PFSK-1 (cell line): ENCODE results near the gene CAPN9.

Experiments
- FOXP2 ChIP-seq: optimal IDR thresholded peaks from 2 replicates; pipeline ENCODE3; 2011; ENCODE audit warnings: borderline replicate concordance, control low read depth, inconsistent platforms; ENCODE audit not compliant: insufficient read depth; ENCODE audit errors: extremely low read length, extremely low read depth
- POLR2AphosphoS5 ChIP-seq: IDR thresholded peaks from 2 replicates; pipeline ENCODE4 v1.6.1; 2012; ENCODE audit warnings: low read depth, mild to moderate bottlenecking, control low read depth, low read length, moderate library complexity
- SIN3A ChIP-seq: IDR thresholded peaks from 2 replicates; pipeline ENCODE4 v1.6.1; 2012; ENCODE audit warnings: mild to moderate bottlenecking, low read length, moderate library complexity, borderline replicate concordance; ENCODE audit not compliant: insufficient read depth
- TAF1 ChIP-seq: IDR thresholded peaks from 2 replicates; pipeline ENCODE4 v1.6.1; 2012; ENCODE audit warnings: low read length, control low read depth, borderline replicate concordance; ENCODE audit not compliant: insufficient read depth
- TF ChIP-seq, protein P1 (sequence below), 2 experiments: IDR thresholded peaks; 2 replicates each; pipeline versions ENCODE4 v1.6.1 to v1.8.0; 2011 to 2012; ENCODE audit warnings: low read depth in 2 of 2, low read length in 2 of 2, control low read depth in 1 of 2, inconsistent platforms in 1 of 2, mild to moderate bottlenecking in 1 of 2, moderate library complexity in 1 of 2; ENCODE audit not compliant: insufficient read depth in 1 of 2

CAPN9 gene

DNA sequence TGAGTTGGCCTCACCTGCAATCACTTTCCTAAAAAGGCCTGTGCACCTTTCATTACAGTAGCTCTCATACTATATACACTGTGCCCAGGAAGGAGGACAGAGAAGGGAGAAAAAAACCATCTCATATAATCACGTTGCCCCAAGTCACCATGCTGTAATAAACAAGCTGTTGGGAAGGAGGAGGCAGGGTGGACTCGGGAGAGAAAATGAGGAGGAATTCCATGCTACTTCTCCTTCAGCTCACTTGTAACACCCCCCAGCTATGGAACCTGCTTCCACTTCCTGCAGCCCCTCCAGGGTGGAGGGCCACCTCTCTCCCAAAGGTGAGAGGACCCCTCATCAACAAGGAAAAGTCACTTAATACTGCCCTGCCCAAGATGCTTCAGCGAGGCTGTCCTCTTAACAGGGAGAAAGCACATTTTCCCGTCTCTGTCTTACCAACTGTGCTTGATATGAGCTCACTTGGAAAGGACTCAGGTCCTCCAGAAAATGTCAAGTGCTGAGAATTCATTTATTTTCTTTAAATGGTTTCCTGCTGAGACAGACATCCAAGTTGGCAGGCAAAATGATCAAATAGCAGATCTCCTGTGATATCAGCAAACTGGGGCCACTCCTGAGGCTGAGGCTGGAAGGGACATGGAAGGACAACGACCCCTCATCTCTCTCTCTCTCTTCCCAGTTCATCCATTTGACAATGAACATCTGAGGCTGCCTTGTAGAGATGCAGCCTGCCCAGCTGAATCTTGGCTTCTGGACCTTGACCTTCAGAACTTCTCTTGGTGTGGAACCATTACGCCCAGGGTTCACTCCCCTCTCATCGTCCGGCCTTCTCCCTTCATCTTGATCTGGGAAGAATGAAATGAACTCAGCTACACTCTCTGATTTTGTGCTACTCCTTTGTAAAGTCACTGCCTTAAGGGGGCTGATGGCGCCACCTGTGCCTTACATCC is 54.0 kb downstream of the CAPN9 start:
- TF ChIP-seq SIN3A, result no peak
- TF ChIP-seq FOXP2, result no peak
- TF ChIP-seq, protein P1, sequence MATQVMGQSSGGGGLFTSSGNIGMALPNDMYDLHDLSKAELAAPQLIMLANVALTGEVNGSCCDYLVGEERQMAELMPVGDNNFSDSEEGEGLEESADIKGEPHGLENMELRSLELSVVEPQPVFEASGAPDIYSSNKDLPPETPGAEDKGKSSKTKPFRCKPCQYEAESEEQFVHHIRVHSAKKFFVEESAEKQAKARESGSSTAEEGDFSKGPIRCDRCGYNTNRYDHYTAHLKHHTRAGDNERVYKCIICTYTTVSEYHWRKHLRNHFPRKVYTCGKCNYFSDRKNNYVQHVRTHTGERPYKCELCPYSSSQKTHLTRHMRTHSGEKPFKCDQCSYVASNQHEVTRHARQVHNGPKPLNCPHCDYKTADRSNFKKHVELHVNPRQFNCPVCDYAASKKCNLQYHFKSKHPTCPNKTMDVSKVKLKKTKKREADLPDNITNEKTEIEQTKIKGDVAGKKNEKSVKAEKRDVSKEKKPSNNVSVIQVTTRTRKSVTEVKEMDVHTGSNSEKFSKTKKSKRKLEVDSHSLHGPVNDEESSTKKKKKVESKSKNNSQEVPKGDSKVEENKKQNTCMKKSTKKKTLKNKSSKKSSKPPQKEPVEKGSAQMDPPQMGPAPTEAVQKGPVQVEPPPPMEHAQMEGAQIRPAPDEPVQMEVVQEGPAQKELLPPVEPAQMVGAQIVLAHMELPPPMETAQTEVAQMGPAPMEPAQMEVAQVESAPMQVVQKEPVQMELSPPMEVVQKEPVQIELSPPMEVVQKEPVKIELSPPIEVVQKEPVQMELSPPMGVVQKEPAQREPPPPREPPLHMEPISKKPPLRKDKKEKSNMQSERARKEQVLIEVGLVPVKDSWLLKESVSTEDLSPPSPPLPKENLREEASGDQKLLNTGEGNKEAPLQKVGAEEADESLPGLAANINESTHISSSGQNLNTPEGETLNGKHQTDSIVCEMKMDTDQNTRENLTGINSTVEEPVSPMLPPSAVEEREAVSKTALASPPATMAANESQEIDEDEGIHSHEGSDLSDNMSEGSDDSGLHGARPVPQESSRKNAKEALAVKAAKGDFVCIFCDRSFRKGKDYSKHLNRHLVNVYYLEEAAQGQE (IDR thresholded peaks at IDR 0.05; ENCODE audit: insufficient read depth in 1 of 2, low read depth in 2 of 2, low read length in 2 of 2), result no peak
- no peak for TF ChIP-seq TAF1

DNA sequence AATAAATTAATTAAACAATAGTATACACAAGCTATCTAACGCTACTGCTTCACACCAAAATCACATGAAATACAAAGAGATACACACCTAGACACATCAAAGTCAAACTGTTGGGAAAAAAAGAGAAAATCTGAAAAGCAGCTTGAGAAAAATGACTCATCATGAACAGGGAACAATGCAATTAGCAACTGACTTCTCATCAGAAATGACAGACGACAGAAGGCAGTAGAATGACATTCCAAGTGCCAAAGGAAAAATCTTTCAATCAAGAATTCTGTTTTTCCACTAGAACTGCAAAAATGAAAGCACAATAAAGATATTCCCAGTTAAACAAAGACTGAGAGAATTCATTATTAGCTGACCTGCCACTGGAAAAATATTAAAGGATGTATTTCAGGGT is 57.2 kb downstream of the CAPN9 start:
- TF ChIP-seq, protein P1 (IDR thresholded peaks at IDR 0.05; ENCODE audit: insufficient read depth in 1 of 2, low read depth in 2 of 2, low read length in 2 of 2), result no peak
- TF ChIP-seq TAF1 (no peak), FOXP2 (no peak), SIN3A (no peak), POLR2AphosphoS5 (no peak)

DNA sequence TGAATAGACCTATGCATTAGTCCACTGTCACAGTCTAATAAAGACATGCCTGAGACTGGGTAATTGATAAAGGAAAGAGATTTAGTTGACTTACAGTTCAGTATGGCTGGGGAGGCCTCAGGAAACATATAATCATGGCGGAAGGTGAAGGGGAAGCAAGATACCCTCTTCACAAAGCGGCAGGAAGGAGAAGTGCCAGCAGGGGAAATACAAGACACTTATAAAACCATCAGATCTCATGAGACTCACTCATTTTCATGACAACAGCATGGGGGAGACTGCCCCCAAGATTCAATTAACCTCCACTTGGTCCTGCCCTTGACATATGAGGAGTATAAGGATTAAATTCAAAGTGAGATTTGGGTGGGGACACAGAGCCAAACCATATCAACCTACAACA is 59.4 kb downstream of the CAPN9 start:
- TF ChIP-seq TAF1 (no peak), SIN3A (no peak)

DNA sequence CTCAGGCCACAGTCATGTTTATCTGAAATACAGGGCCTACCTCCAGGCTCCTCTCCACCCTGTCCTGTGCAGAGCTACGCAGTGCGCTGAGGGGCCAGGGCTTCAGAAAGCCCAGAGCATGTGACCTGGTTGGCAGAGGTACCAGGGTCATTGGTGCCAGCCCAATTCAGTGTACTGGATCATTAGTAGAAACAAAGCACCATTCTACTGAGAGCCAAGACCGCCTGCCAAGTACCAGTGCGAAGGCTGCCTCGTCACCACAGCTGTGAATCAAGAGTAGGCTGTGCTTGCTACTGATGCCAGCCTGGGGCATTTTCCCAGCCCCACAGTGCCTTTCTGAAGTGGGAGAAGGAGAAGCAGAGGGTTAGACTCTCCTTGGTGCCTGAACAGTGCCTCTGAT is 59.8 kb downstream of the CAPN9 start:
- TF ChIP-seq FOXP2, result no peak
- no peak for TF ChIP-seq SIN3A
- no peak for TF ChIP-seq TAF1
- no peak for TF ChIP-seq POLR2AphosphoS5

DNA sequence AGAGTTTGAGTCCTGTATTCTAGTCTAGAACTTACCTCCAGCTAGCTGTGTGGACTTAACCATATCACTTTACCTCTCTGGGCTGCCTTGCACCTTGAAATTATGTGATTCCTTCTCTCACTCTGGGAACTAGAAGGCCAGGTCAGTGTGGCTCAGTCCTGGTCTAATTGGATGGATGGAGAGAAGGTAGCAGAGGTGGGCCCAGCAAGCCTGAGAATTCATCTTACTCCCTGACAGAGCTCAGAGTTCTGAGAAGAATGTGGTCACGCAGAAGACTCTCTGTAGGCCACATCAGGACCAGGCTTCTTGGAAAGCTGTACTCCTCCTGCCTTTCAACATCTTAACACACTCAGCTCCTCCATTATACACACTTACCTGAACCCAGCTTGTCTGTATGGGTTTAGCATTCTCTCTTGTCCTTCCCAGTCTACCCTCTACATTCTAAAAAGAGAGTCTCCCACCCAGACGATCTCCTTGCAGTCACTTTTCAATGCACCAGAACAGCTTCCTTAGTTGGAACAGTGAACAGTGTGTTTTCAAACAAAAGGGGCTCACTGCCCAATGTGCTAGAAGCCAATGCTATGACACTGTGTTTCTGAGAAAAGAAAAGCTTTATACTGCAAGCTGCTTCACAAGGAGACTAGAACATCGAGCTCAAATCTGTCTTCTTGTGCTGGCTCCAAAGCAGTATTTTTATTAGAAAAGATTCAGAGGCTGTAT is 60.5 kb downstream of the CAPN9 start:
- TF ChIP-seq SIN3A, result no peak
- TF ChIP-seq TAF1, result no peak
- no peak for TF ChIP-seq FOXP2
- no peak for TF ChIP-seq POLR2AphosphoS5
- TF ChIP-seq, protein P1 (IDR thresholded peaks at IDR 0.05; ENCODE audit: insufficient read depth in 1 of 2, low read depth in 2 of 2, low read length in 2 of 2), result no peak

DNA sequence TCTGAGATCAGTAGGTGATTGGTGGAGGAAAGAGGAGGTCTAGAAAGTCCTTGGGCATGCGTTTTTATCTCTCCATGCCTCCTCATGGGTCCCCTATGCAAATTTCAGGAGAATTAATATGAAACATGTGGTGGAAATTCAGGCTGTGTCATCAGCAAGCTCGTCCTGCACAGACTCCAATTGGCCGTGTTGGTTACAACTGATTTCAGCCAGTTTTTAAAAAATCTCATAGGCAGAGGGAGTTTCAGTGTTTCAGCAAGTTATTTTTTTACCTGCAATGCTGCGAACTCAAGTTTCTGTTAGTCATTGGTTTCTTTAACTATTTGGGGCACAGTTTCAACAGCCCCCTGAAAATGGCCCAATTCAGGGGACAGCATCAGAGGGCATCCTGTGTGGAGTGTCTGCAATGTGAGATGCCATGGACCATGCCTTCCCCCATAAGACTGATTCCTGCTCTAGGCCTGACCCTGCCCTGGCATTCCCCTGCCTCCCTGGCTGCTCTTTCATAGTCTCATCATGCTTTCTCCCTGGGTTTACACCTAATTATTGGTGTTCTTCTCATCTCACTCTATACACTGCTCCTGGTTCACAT is 61.2 kb downstream of the CAPN9 start:
- TF ChIP-seq POLR2AphosphoS5, result no peak
- TF ChIP-seq, protein P1 (IDR thresholded peaks at IDR 0.05; ENCODE audit: insufficient read depth in 1 of 2, low read depth in 2 of 2, low read length in 2 of 2), result no peak
- no peak for TF ChIP-seq SIN3A
- TF ChIP-seq FOXP2, result no peak
- no peak for TF ChIP-seq TAF1
